Left renal pelvis (tissue), 4 donors: ENCODE measurements around the gene APOL2. TPM values are rescaled to one million over a fixed set of nuclear protein-coding genes. Genes with fewer than 3 reads are reported as not detected.
"Not testable (repeated sequence)": the region's sequence is repeated elsewhere in the genome, so short reads cannot be mapped to it uniquely, and the experiment has no call there.

Source experiments
- DNase-seq, 4 donors: peaks; one replicate each; pipeline ENCODE4 v3.0.0-alpha.2; 2013; ENCODE audit warnings: low read depth in 4 of 4, low spot score in 3 of 4
- polyA plus RNA-seq, 4 donors: library from polyadenylated mRNA; unstranded; fragments of 120-200 nt; gene quantifications; one replicate each; pipeline ENCODE4 v1.2.1, GENCODE V29; 2013; ENCODE audit not compliant: insufficient read length in 4 of 4

The APOL2 gene
- 10 to 100 TPM; 25.4 to 41.6 (median 32.2) TPM for polyA plus RNA-seq

GRCh38 chr22:36239401-36240171 is at the start of gene APOL2:
TSS of gene APOL2 (minus strand) at chr22:36239527. CDS start at chr22:36233162, 6,365 bp downstream.
- DNase-seq = peak; percentile 74 to 89 (median 82)

GRCh38 chr22:36288571-36289405 is 49.5 kb upstream of the APOL2 start:
- DNase-seq = no peak

- DNase-seq = no peak
Observed at GRCh38 chr22:36287881-36288515, 48.7 kb upstream of the APOL2 start.

- DNase-seq = peak in 3 of 4 donors; percentile 27 to 56 (median 36)
Observed at GRCh38 chr22:36286096-36286957, 47.0 kb upstream of the APOL2 start.

GRCh38 chr22:36285545-36285944 is 46.2 kb upstream of the APOL2 start:
- no peak for DNase-seq

GRCh38 chr22:36285017-36285416 is 45.7 kb upstream of the APOL2 start:
- no peak for DNase-seq

GRCh38 chr22:36284171-36284571 is 44.8 kb upstream of the APOL2 start:
- no peak for DNase-seq

- no peak for DNase-seq
Observed at GRCh38 chr22:36282328-36282831, 43.1 kb upstream of the APOL2 start.

- no peak for DNase-seq
Observed at GRCh38 chr22:36281781-36282327, 42.5 kb upstream of the APOL2 start.

GRCh38 chr22:36280379-36280778 is 41.1 kb upstream of the APOL2 start:
- DNase-seq = no peak

GRCh38 chr22:36279219-36279666 is 39.9 kb upstream of the APOL2 start:
- no peak for DNase-seq

- DNase-seq = no peak
Observed at GRCh38 chr22:36277482-36278291, 38.4 kb upstream of the APOL2 start.

- DNase-seq = no peak
Observed at GRCh38 chr22:36274531-36274930, 35.2 kb upstream of the APOL2 start.

- not testable (repeated sequence) for DNase-seq
Observed at GRCh38 chr22:36271951-36272350, 32.6 kb upstream of the APOL2 start.

- DNase-seq = not testable (repeated sequence)
Observed at GRCh38 chr22:36271231-36271630, 31.9 kb upstream of the APOL2 start.

GRCh38 chr22:36267896-36268485 is 28.7 kb upstream of the APOL2 start:
- no peak for DNase-seq

GRCh38 chr22:36267058-36267457 is 27.7 kb upstream of the APOL2 start:
- no peak for DNase-seq

GRCh38 chr22:36263886-36264664 is 24.7 kb upstream of the APOL2 start:
- DNase-seq = not testable (repeated sequence)
